A549 (cell line): ENCODE data around the gene CEP126. TPM values are rescaled to one million over a fixed set of nuclear protein-coding genes. Genes with fewer than 3 reads are reported as not detected.

Source experiments
- ATAC-seq, 2 experiments: fragments of 200-7000 bp in 1 of 2; fragments of >200 bp in 1 of 2; cut with Nextera tagmentation in 1 of 2; cut with Tn5 transposase in 1 of 2; 3 replicates each; pipeline versions ENCODE4 v1.8.0 to v1.9.1; 2018 to 2020; ENCODE audit warnings: mild to moderate bottlenecking in 1 of 2, moderate library complexity in 1 of 2
- CTCF ChIA-PET: fragments of 300-600 bp; sonication (Branson Sonifier 250); formaldehyde crosslinking; extraction: SDS; loops from one replicate; lab custom pipeline; 2021; ENCODE audit warnings: antibody characterized with exemption, inconsistent platforms; lab: Yijun Ruan, JAX
- POLR2A ChIA-PET: fragments of 350-600 bp; formaldehyde crosslinking; extraction: SDS; loops from one replicate; lab custom pipeline; 2021; ENCODE audit warnings: antibody characterized with exemption, inconsistent platforms; lab: Yijun Ruan, JAX
- DNase-seq, 2 experiments: peaks; one replicate each; pipeline versions ENCODE4 v3.0.0 to v3.0.0-alpha.2; 2011 to 2016; ENCODE audit warnings: low read depth in 1 of 2, low spot score in 1 of 2
- FAIRE-seq: peaks from 2 replicates; lab custom pipeline; 2011; peaks lifted over from hg19 to GRCh38; lab: Jason Lieb, UNC
- H3K27ac ChIP-seq, 2 experiments: fragments of >200 bp; sonication (Bioruptor Twin); formaldehyde crosslinking; 3 replicates each; pipeline ENCODE4 v1.5.1; 2016 to 2017
- H3K4me1 ChIP-seq: fragments of >200 bp; sonication (Bioruptor Twin); formaldehyde crosslinking; 3 replicates; pipeline ENCODE4 v1.6.1; 2016
- H3K4me2 ChIP-seq: fragments of >200 bp; sonication (Bioruptor Twin); formaldehyde crosslinking; 3 replicates; pipeline ENCODE4 v1.6.1; 2016
- H3K4me3 ChIP-seq: fragments of >200 bp; sonication (Bioruptor Twin); formaldehyde crosslinking; 3 replicates; pipeline ENCODE4 v1.5.1; 2016
- H3K9me3 ChIP-seq: fragments of >200 bp; sonication (Bioruptor Twin); formaldehyde crosslinking; 3 replicates; pipeline ENCODE4 v1.6.1; 2016
- BHLHE40 ChIP-seq: IDR thresholded peaks from 2 replicates; pipeline ENCODE4 v1.6.1; 2012; ENCODE audit warnings: low read depth, low read length, inconsistent platforms
- CHD4 ChIP-seq: fragments of 200-600 bp; sonication (generic); IDR thresholded peaks from 2 replicates; pipeline ENCODE4 v1.6.1; 2016; ENCODE audit warnings: antibody characterized with exemption, mild to moderate bottlenecking, borderline replicate concordance
- EHF ChIP-seq: fragments of 250-450 bp; sonication (Bioruptor Pico); IDR thresholded peaks from 2 replicates; pipeline ENCODE4 v1.5.0; 2020; ENCODE audit warnings: mild to moderate bottlenecking
- EHMT2 ChIP-seq: fragments of 200-600 bp; sonication (generic); IDR thresholded peaks from 2 replicates; pipeline ENCODE4 v1.6.1; 2016; ENCODE audit warnings: antibody characterized with exemption, low read depth, mild to moderate bottlenecking, moderate library complexity
- FOSL2 ChIP-seq, 2 experiments: fragments of 450-650 bp in 1 of 2; fragments of >200 bp in 1 of 2; sonication (Bioruptor Twin) in 1 of 2; formaldehyde crosslinking; IDR thresholded peaks; 2 replicates each; pipeline versions ENCODE4 v1.5.0 to v1.6.1; 2016 to 2020; ENCODE audit warnings: mild to moderate bottlenecking in 1 of 2, moderate library complexity in 1 of 2
- HDAC2 ChIP-seq: fragments of 200-600 bp; sonication (generic); IDR thresholded peaks from 2 replicates; pipeline ENCODE4 v1.6.1; 2016
- HOXA7 ChIP-seq: fragments of 250-450 bp; sonication (Bioruptor Pico); IDR thresholded peaks from 2 replicates; pipeline ENCODE4 v1.5.0; 2020; ENCODE audit warnings: mild to moderate bottlenecking, moderate library complexity
- HOXB13 ChIP-seq: fragments of 250-450 bp; sonication (Bioruptor Pico); IDR thresholded peaks from 2 replicates; pipeline ENCODE4 v1.5.0; 2020; ENCODE audit warnings: low read depth, mild to moderate bottlenecking, moderate library complexity
- JUNB ChIP-seq: fragments of >200 bp; sonication (Bioruptor Twin); formaldehyde crosslinking; IDR thresholded peaks from 2 replicates; pipeline ENCODE4 v1.6.1; 2016
- KDM1A ChIP-seq: fragments of 200-600 bp; sonication (generic); IDR thresholded peaks from 2 replicates; pipeline ENCODE4 v1.6.1; 2016; ENCODE audit warnings: low read depth, mild to moderate bottlenecking
- MAFK ChIP-seq: fragments of 450-650 bp; IDR thresholded peaks from 2 replicates; pipeline ENCODE4 v1.6.1; 2014; ENCODE audit not compliant: partially characterized antibody
- MAZ ChIP-seq: fragments of 150-350 bp; IDR thresholded peaks from 2 replicates; pipeline ENCODE4 v1.6.1; 2014; ENCODE audit warnings: antibody characterized with exemption, low read depth, low read length, borderline replicate concordance
- NFE2L2 ChIP-seq: fragments of 150-350 bp; conservative IDR thresholded peaks from 2 replicates; pipeline ENCODE4 v1.6.1; 2014; ENCODE audit warnings: low read length
- NR3C1 ChIP-seq: fragments of >200 bp; sonication (Bioruptor Twin); formaldehyde crosslinking; IDR thresholded peaks from 3 replicates; pipeline ENCODE4 v1.6.1; 2017
- PHF8 ChIP-seq: fragments of 200-600 bp; sonication (generic); IDR thresholded peaks from 2 replicates; pipeline ENCODE4 v1.6.1; 2016; ENCODE audit warnings: low read depth, mild to moderate bottlenecking, antibody characterized with exemption, moderate library complexity, borderline replicate concordance
- POLR2A ChIP-seq: IDR thresholded peaks from 2 replicates; pipeline ENCODE4 v1.6.1; 2012; ENCODE audit warnings: mild to moderate bottlenecking, low read length
- POLR2AphosphoS2 ChIP-seq: conservative IDR thresholded peaks from 2 replicates; pipeline ENCODE4 v1.6.1; 2012; ENCODE audit warnings: low read length, improper control_type of control experiment, inconsistent platforms
- RAD21 ChIP-seq, 2 experiments: fragments of >200 bp in 1 of 2; sonication (Bioruptor Twin) in 1 of 2; formaldehyde crosslinking in 1 of 2; IDR thresholded peaks in 1 of 2; conservative IDR thresholded peaks in 1 of 2; 2 replicates in 1 of 2; 3 replicates in 1 of 2; pipeline ENCODE4 v1.6.1; 2012 to 2018; ENCODE audit warnings: inconsistent platforms in 1 of 2
- RARB ChIP-seq: fragments of 250-450 bp; sonication (Bioruptor Pico); IDR thresholded peaks from 2 replicates; pipeline ENCODE4 v1.8.0; 2021; ENCODE audit warnings: mild to moderate bottlenecking, moderate library complexity
- RCOR1 ChIP-seq: fragments of 150-350 bp; IDR thresholded peaks from 2 replicates; pipeline ENCODE4 v1.6.1; 2014; ENCODE audit warnings: antibody characterized with exemption, low read length, low read depth
- TFCP2L1 ChIP-seq: fragments of 250-450 bp; sonication (Bioruptor Pico); IDR thresholded peaks from 2 replicates; pipeline ENCODE4 v1.5.0; 2021; ENCODE audit warnings: mild to moderate bottlenecking
- TP53 ChIP-seq: fragments of 250-450 bp; sonication (Bioruptor Pico); IDR thresholded peaks from 2 replicates; pipeline ENCODE4 v1.5.0; 2021; ENCODE audit warnings: mild to moderate bottlenecking, moderate library complexity
- ZC3H11A ChIP-seq: fragments of 450-650 bp; IDR thresholded peaks from 2 replicates; pipeline ENCODE4 v1.6.1; 2014; ENCODE audit warnings: antibody characterized with exemption, mild to moderate bottlenecking
- ZSCAN20 ChIP-seq: fragments of 250-450 bp; sonication (Bioruptor Pico); IDR thresholded peaks from 2 replicates; pipeline ENCODE4 v1.8.0; 2022; ENCODE audit warnings: mild to moderate bottlenecking, moderate library complexity
- WGBS: methylation state at CpG from one replicate; pipeline ENCODE4 v1.1.6; 2017; ENCODE audit errors: missing lambda C conversion rate; 5-methylcytosine and 5-hydroxymethylcytosine counted together
- polyA plus RNA-seq, 4 experiments: library from polyadenylated mRNA; depleted of rRNA in 3 of 4; stranded (reverse); fragments of >200 nt; fragmentation: RNase III in 1 of 4; extraction: RNeasy Plus Mini Kit Qiagen cat#74134 plus additional on column Dnase treatment in 1 of 4; gene quantifications; 2 replicates in 3 of 4; 3 replicates in 1 of 4; pipeline ENCODE4 v1.2.3, GENCODE V29; 2011 to 2017
- TF ChIP-seq, protein P1 (sequence below): fragments of 250-450 bp; sonication (Bioruptor Pico); IDR thresholded peaks from 2 replicates; pipeline ENCODE4 v1.5.0; 2021; ENCODE audit warnings: mild to moderate bottlenecking, moderate library complexity, borderline replicate concordance
- TF ChIP-seq, protein P2 (sequence below): fragments of 150-350 bp; IDR thresholded peaks from 2 replicates; pipeline ENCODE4 v1.6.1; 2014; ENCODE audit warnings: low read depth, mild to moderate bottlenecking, low read length
- TF ChIP-seq, protein P3 (sequence below): fragments of 450-650 bp; IDR thresholded peaks from 2 replicates; pipeline ENCODE4 v1.6.1; 2014; ENCODE audit warnings: antibody characterized with exemption
- TF ChIP-seq, protein P4 (sequence below): fragments of >200 bp; sonication (Bioruptor Twin); formaldehyde crosslinking; IDR thresholded peaks from 3 replicates; pipeline ENCODE4 v1.5.1; 2016
- TF ChIP-seq, protein P5 (sequence below): IDR thresholded peaks from 2 replicates; pipeline ENCODE4 v1.6.1; 2012

The CEP126 gene
- polyA plus RNA-seq, 2 of the 4 experiments (the other 2 are of a cell fraction) = 2.6 to 8.7 TPM

DNA sequence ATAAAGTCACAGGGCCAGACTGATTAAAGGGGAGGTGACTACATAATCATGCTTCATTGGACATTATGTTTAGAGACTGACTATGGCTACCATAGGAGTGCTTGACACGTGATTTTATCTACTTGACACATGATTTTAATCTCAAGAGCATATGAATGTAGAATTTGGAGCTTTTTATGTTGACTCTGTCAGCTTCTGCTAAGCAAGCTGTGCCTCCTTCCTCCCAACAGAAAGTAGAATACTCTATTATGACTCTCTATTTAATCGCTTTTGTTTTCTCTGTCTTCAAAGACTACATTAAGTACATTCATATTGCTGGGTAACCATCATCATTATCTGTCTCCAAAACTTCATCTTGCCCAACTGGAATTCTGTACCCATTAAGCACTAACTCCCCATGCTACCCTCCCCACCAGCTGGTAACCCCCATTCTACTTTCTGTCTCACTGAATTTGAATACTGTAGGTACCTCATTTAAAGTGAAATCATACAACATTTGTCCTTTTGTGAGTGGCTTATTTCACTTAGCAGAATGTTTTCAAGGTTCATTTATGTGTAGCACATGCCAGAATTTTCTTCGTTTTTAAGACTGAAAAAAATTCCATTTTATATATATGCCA is 26.2 kb downstream of the CEP126 start (continued):
- TF ChIP-seq, protein P1, sequence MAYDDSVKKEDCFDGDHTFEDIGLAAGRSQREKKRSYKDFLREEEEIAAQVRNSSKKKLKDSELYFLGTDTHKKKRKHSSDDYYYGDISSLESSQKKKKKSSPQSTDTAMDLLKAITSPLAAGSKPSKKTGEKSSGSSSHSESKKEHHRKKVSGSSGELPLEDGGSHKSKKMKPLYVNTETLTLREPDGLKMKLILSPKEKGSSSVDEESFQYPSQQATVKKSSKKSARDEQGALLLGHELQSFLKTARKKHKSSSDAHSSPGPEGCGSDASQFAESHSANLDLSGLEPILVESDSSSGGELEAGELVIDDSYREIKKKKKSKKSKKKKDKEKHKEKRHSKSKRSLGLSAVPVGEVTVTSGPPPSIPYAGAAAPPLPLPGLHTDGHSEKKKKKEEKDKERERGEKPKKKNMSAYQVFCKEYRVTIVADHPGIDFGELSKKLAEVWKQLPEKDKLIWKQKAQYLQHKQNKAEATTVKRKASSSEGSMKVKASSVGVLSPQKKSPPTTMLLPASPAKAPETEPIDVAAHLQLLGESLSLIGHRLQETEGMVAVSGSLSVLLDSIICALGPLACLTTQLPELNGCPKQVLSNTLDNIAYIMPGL (CRISPR knock-in tag) = no peak
- TF ChIP-seq, protein P2, sequence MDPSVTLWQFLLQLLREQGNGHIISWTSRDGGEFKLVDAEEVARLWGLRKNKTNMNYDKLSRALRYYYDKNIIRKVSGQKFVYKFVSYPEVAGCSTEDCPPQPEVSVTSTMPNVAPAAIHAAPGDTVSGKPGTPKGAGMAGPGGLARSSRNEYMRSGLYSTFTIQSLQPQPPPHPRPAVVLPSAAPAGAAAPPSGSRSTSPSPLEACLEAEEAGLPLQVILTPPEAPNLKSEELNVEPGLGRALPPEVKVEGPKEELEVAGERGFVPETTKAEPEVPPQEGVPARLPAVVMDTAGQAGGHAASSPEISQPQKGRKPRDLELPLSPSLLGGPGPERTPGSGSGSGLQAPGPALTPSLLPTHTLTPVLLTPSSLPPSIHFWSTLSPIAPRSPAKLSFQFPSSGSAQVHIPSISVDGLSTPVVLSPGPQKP = no peak
- TF ChIP-seq CHD4 (no peak), MAFK (no peak), EHMT2 (no peak), NFE2L2 (no peak), JUNB (no peak), RAD21 (conservative IDR thresholded peaks at IDR 0.05 in 1 of 2, IDR thresholded peaks at IDR 0.05 in 1 of 2) (no peak)
- TF ChIP-seq, protein P3, sequence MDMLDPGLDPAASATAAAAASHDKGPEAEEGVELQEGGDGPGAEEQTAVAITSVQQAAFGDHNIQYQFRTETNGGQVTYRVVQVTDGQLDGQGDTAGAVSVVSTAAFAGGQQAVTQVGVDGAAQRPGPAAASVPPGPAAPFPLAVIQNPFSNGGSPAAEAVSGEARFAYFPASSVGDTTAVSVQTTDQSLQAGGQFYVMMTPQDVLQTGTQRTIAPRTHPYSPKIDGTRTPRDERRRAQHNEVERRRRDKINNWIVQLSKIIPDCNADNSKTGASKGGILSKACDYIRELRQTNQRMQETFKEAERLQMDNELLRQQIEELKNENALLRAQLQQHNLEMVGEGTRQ = no peak
- TF ChIP-seq, all 56 proteins: peak for 0

DNA sequence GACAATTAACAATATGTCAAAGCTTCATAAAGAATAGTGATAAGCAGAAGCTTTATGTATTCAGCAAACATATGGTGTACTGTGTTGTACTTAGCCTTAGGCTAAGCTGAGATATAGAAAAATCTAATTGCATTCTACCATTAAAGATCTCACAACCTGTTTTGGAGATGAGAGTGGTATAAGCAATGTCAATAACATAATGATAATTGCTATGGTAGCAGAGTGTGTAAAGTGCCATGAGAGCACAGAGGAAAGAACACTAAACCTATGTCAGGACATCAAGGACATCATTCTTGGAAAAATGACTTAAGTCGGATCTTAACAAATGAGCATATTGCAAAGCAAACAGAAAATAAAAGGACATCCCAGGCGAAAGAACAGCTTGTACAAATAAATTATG is 30.1 kb downstream of the CEP126 start:
- WGBS = 81% methylated on average over 2 of the region's 2 CpGs
- H3K9me3 ChIP-seq = no peaks in the 10 kb centered on the region
- DNase-seq (no peak), ATAC-seq (no peak), FAIRE-seq (no peak)
- no peak overlapping the region for H3K27ac ChIP-seq
- no peak overlapping the region for H3K4me2 ChIP-seq
- no peak for TF ChIP-seq RARB (CRISPR knock-in tag)
- TF ChIP-seq TFCP2L1 (CRISPR knock-in tag) = no peak
- no peak for TF ChIP-seq EHF (CRISPR knock-in tag)
- TF ChIP-seq TP53 (CRISPR knock-in tag) = no peak
- no peak for TF ChIP-seq HOXA7 (CRISPR knock-in tag)
- TF ChIP-seq, all 56 proteins: peak for 0
- POLR2A ChIA-PET = no interaction called here
- H3K4me1 ChIP-seq = no peaks in the 10 kb centered on the region
- H3K4me3 ChIP-seq = no peak overlapping the region
- CTCF ChIA-PET = interaction anchor here (1.2 kb wide), 1 partner anchor 85 kb away, joined by 5 read pairs; no protein-coding TSS in a partner anchor

DNA sequence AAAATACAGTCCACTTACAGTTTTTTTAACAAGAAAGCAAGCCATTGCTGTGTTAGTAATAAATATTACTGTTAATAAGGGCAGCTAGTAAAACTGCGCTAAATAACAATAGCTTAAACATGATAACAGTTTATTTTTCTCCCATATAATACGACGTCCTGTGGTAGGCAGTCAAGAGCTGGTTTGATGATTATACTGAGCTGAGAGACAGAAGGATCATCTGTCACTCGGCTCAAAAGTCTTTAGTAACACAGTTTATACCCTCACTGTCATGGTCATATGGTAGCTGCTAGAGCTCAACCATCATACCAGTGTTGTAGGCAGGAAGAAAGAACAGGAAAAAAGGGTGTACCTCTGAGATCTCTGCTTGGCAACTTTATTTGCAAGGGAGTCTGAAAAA is 30.6 kb downstream of the CEP126 start:
- no peak for TF ChIP-seq POLR2AphosphoS2
- no peak for TF ChIP-seq MAZ
- TF ChIP-seq, protein P3 = no peak
- no peak for TF ChIP-seq RCOR1
- no peak for TF ChIP-seq KDM1A
- TF ChIP-seq FOSL2 (IDR thresholded peaks at IDR 0.05) = no peak
- no peak for TF ChIP-seq FOSL2 (CRISPR knock-in tag; IDR thresholded peaks at IDR 0.05)
- TF ChIP-seq, protein P4, sequence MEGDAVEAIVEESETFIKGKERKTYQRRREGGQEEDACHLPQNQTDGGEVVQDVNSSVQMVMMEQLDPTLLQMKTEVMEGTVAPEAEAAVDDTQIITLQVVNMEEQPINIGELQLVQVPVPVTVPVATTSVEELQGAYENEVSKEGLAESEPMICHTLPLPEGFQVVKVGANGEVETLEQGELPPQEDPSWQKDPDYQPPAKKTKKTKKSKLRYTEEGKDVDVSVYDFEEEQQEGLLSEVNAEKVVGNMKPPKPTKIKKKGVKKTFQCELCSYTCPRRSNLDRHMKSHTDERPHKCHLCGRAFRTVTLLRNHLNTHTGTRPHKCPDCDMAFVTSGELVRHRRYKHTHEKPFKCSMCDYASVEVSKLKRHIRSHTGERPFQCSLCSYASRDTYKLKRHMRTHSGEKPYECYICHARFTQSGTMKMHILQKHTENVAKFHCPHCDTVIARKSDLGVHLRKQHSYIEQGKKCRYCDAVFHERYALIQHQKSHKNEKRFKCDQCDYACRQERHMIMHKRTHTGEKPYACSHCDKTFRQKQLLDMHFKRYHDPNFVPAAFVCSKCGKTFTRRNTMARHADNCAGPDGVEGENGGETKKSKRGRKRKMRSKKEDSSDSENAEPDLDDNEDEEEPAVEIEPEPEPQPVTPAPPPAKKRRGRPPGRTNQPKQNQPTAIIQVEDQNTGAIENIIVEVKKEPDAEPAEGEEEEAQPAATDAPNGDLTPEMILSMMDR = no peak
- no peak for TF ChIP-seq BHLHE40
- no peak for TF ChIP-seq ZSCAN20 (CRISPR knock-in tag)
- no peak for TF ChIP-seq HDAC2
- no peak for TF ChIP-seq POLR2A
- TF ChIP-seq HOXB13 (CRISPR knock-in tag) = no peak
- TF ChIP-seq NR3C1 = no peak
- TF ChIP-seq PHF8 = no peak
- TF ChIP-seq ZC3H11A = no peak
- TF ChIP-seq, protein P5, sequence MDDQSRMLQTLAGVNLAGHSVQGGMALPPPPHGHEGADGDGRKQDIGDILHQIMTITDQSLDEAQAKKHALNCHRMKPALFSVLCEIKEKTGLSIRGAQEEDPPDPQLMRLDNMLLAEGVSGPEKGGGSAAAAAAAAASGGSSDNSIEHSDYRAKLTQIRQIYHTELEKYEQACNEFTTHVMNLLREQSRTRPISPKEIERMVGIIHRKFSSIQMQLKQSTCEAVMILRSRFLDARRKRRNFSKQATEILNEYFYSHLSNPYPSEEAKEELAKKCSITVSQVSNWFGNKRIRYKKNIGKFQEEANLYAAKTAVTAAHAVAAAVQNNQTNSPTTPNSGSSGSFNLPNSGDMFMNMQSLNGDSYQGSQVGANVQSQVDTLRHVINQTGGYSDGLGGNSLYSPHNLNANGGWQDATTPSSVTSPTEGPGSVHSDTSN = no peak
- CTCF ChIA-PET = interaction anchor here (0.6 to 1.2 kb wide), 2 partner anchors 85 to 277 kb away, joined by 3 to 5 read pairs; no protein-coding TSS in a partner anchor

More for the DNA sequence above, 30.6 kb downstream of the CEP126 start:
- H3K9me3 ChIP-seq = no peaks in the 10 kb centered on the region
- POLR2A ChIA-PET = no interaction called here
- no peak overlapping the region for H3K4me2 ChIP-seq
- no peak for DNase-seq
- WGBS = 79% methylated on average over 4 of the region's 4 CpGs
- H3K27ac ChIP-seq = no peak overlapping the region
- FAIRE-seq = no peak
- no peaks in the 10 kb centered on the region for H3K4me1 ChIP-seq
- no peak overlapping the region for H3K4me3 ChIP-seq
- ATAC-seq = no peak
